IMR-90 (cell line): ENCODE data around the gene PPP2R5A. TPM values are rescaled to one million over a fixed set of nuclear protein-coding genes. Genes with fewer than 3 reads are reported as not detected.

ENCODE experiments used
- ATAC-seq: fragments of 200-7000 bp; cut with Tn5 transposase; 2 replicates; pipeline ENCODE4 v1.9.1; 2020; ENCODE audit warnings: low read depth, mild to moderate bottlenecking, moderate library complexity
- BruUV-seq: library from RNA; stranded (reverse); fragments of 400-500 nt; replicated peaks from 2 replicates; lab custom pipeline; 2021; lab: Mats Ljungman, UMichigan
- CTCF ChIA-PET: fragments of 300-600 bp; formaldehyde crosslinking; extraction: SDS; loops from one replicate; lab custom pipeline; 2021; ENCODE audit warnings: antibody characterized with exemption; lab: Yijun Ruan, JAX
- POLR2A ChIA-PET: fragments of 300-600 bp; sonication (Branson Sonifier 250); formaldehyde crosslinking; loops from one replicate; lab custom pipeline; 2022; ENCODE audit warnings: antibody characterized with exemption; ENCODE audit not compliant: unreplicated experiment; lab: Charles Lee
- DNase-seq: peaks from one replicate; pipeline ENCODE4 v3.0.0; 2013
- H2AFZ ChIP-seq: replicated peaks from 2 replicates; pipeline ENCODE3; 2013; ENCODE audit warnings: low read length, mild to moderate bottlenecking; ENCODE audit not compliant: poor library complexity
- H2AK5ac ChIP-seq: 2 replicates; pipeline ENCODE4 v1.6.1; 2013; ENCODE audit warnings: low read depth, low read length, inconsistent platforms
- H2AK9ac ChIP-seq: replicated peaks from 2 replicates; pipeline ENCODE3; 2013; ENCODE audit warnings: mild to moderate bottlenecking, low read depth, low read length, moderate library complexity; ENCODE audit not compliant: poor library complexity
- H2BK120ac ChIP-seq: 2 replicates; pipeline ENCODE4 v1.6.1; 2013; ENCODE audit warnings: low read depth, low read length, inconsistent platforms
- H2BK15ac ChIP-seq: 3 replicates; pipeline ENCODE4 v1.6.1; 2013; ENCODE audit warnings: low read depth, low read length, inconsistent platforms
- H2BK20ac ChIP-seq: 2 replicates; pipeline ENCODE4 v1.6.1; 2013; ENCODE audit warnings: low read depth, mild to moderate bottlenecking, inconsistent platforms, low read length, moderate library complexity
- H2BK5ac ChIP-seq: 2 replicates; pipeline ENCODE4 v1.6.1; 2013; ENCODE audit warnings: mild to moderate bottlenecking, low read depth, low read length, inconsistent platforms; ENCODE audit not compliant: poor library complexity, severe bottlenecking
- H3K14ac ChIP-seq: replicated peaks from 2 replicates; pipeline ENCODE4 v1.6.1; 2013; ENCODE audit warnings: low read depth, low read length, inconsistent platforms
- H3K18ac ChIP-seq: 2 replicates; pipeline ENCODE4 v1.6.1; 2013; ENCODE audit warnings: low read depth, low read length, control low read depth
- H3K23ac ChIP-seq: 2 replicates; pipeline ENCODE4 v1.6.1; 2013; ENCODE audit warnings: low read depth, low read length, inconsistent platforms
- H3K27ac ChIP-seq: 2 replicates; pipeline ENCODE4 v1.5.1; 2013; ENCODE audit warnings: mild to moderate bottlenecking, control low read depth, low read length; ENCODE audit not compliant: insufficient read depth
- H3K27me3 ChIP-seq: 2 replicates; pipeline ENCODE4 v1.6.1; 2013; ENCODE audit warnings: low read length; ENCODE audit not compliant: control insufficient read depth, insufficient read depth
- H3K36me3 ChIP-seq: 2 replicates; pipeline ENCODE4 v1.6.1; 2013; ENCODE audit warnings: low read length, mixed read lengths; ENCODE audit not compliant: control insufficient read depth, insufficient read depth
- H3K4ac ChIP-seq: 2 replicates; pipeline ENCODE4 v1.6.1; 2013; ENCODE audit warnings: low read depth, low read length, inconsistent platforms
- H3K4me1 ChIP-seq: 2 replicates; pipeline ENCODE4 v1.6.1; 2013; ENCODE audit warnings: low read length, mixed read lengths; ENCODE audit not compliant: control insufficient read depth, insufficient read depth
- H3K4me2 ChIP-seq: 2 replicates; pipeline ENCODE4 v1.6.1; 2013; ENCODE audit warnings: low read depth, mild to moderate bottlenecking, control low read depth, low read length, moderate library complexity
- H3K4me3 ChIP-seq: 2 replicates; pipeline ENCODE4 v1.5.1; 2013; ENCODE audit warnings: low read depth, mild to moderate bottlenecking, control low read depth, low read length, moderate library complexity; ENCODE audit not compliant: insufficient read depth
- H3K56ac ChIP-seq: 2 replicates; pipeline ENCODE4 v1.6.1; 2013; ENCODE audit warnings: low read length, inconsistent platforms; ENCODE audit not compliant: insufficient read depth; ENCODE audit errors: extremely low read depth
- H3K79me1 ChIP-seq, 2 experiments: 2 replicates each; pipeline ENCODE4 v1.6.1; 2013; ENCODE audit warnings: low read length in 2 of 2, inconsistent platforms in 1 of 2, low read depth in 1 of 2
- H3K9ac ChIP-seq: 2 replicates; pipeline ENCODE4 v1.6.1; 2013; ENCODE audit warnings: low read depth, low read length, control low read depth
- H3K9me1 ChIP-seq: 2 replicates; pipeline ENCODE4 v1.6.1; 2013; ENCODE audit warnings: low read length, inconsistent platforms; ENCODE audit not compliant: insufficient read depth
- H3K9me3 ChIP-seq: 2 replicates; pipeline ENCODE4 v1.6.1; 2013; ENCODE audit warnings: low read length; ENCODE audit not compliant: control insufficient read depth, insufficient read depth
- H4K20me1 ChIP-seq: 2 replicates; pipeline ENCODE4 v1.6.1; 2013; ENCODE audit warnings: low read length, inconsistent platforms; ENCODE audit not compliant: insufficient read depth
- H4K5ac ChIP-seq: 2 replicates; pipeline ENCODE4 v1.6.1; 2013; ENCODE audit warnings: mild to moderate bottlenecking, low read depth, low read length, control low read depth
- H4K8ac ChIP-seq, 2 experiments: 2 replicates each; pipeline ENCODE4 v1.6.1; 2013; ENCODE audit warnings: low read depth in 2 of 2, low read length in 2 of 2, control low read depth in 1 of 2, inconsistent platforms in 1 of 2
- H4K91ac ChIP-seq: 2 replicates; pipeline ENCODE4 v1.6.1; 2013; ENCODE audit warnings: low read depth, low read length, inconsistent platforms; ENCODE audit not compliant: insufficient read depth
- MAFK ChIP-seq: IDR thresholded peaks from 2 replicates; pipeline ENCODE4 v1.6.1; 2012; ENCODE audit warnings: low read depth, low read length, improper control_type of control experiment
- POLR2A ChIP-seq: IDR thresholded peaks from 2 replicates; pipeline ENCODE4 v1.6.1; 2012; ENCODE audit warnings: mild to moderate bottlenecking, low read depth, low read length
- SMC3 ChIP-seq: fragments of 150-350 bp; IDR thresholded peaks from 2 replicates; pipeline ENCODE4 v1.6.1; 2016; ENCODE audit warnings: low read depth, mild to moderate bottlenecking, antibody characterized with exemption, low read length, moderate library complexity
- WGBS, 2 experiments: methylation state at CpG; one replicate each; pipeline versions ENCODE4 v1.1.5 to v1.1.7; 2013; ENCODE audit warnings: missing lambda C conversion rate in 2 of 2; ENCODE audit not compliant: insufficient read length in 1 of 2; ENCODE audit errors: extremely low coverage in 2 of 2; 5-methylcytosine and 5-hydroxymethylcytosine counted together
- dilution Hi-C: fragments of 300-500 bp; cut with HindIII; formaldehyde crosslinking; loops from one replicate; pipeline ENCODE4 v1.14.3; 2018; ENCODE audit warnings: low sequenced_read_pairs; ENCODE audit not compliant: unreplicated experiment
- in situ Hi-C: fragments of 300-500 bp; cut with MboI; formaldehyde crosslinking; loops from 3 replicates; pipeline ENCODE4 v1.14.3; 2019; ENCODE audit warnings: low sequenced_read_pairs, inconsistent platforms, mixed read lengths
- intact Hi-C: fragments of 100-400 bp; cut with micrococcal nuclease; formaldehyde crosslinking; loops from 2 replicates; pipeline ENCODE4 v1.10.0; 2022
- polyA plus RNA-seq, 3 experiments: library from polyadenylated mRNA; depleted of rRNA; stranded (reverse); fragments of >200 nt; gene quantifications; 2 replicates each; pipeline ENCODE4 v1.2.3, GENCODE V29; 2012; ENCODE audit warnings: low replicate concordance in 1 of 3
- total RNA-seq: library from RNA; depleted of rRNA; stranded (reverse); fragments of >200 nt; gene quantifications from 2 replicates; pipeline ENCODE4 v1.2.3, GENCODE V29; 2012
- TF ChIP-seq, protein P1 (sequence below): fragments of 150-350 bp; IDR thresholded peaks from 2 replicates; pipeline ENCODE4 v1.6.1; 2017; ENCODE audit warnings: mild to moderate bottlenecking, antibody characterized with exemption, low read length, low read depth

PPP2R5A gene
- total and polyA plus RNA-seq, 2 of the 4 experiments (the other 2 are of a cell fraction): 8.4 to 12.6 TPM

GRCh38 chr1:212353181-212353580 lies 68.0 kb downstream of the PPP2R5A start:
- in situ Hi-C loops: loop anchor here (25.0 kb wide), 1 partner anchor 666 kb away; the partner anchor contains the start of gene NEK2

More at GRCh38 chr1:212353181-212353580, 68.0 kb downstream of the PPP2R5A start:
- no peak for TF ChIP-seq MAFK
- TF ChIP-seq, protein P1, sequence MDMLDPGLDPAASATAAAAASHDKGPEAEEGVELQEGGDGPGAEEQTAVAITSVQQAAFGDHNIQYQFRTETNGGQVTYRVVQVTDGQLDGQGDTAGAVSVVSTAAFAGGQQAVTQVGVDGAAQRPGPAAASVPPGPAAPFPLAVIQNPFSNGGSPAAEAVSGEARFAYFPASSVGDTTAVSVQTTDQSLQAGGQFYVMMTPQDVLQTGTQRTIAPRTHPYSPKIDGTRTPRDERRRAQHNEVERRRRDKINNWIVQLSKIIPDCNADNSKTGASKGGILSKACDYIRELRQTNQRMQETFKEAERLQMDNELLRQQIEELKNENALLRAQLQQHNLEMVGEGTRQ: no peak
- no peak for TF ChIP-seq SMC3
- TF ChIP-seq POLR2A: no peak
- peaks cover 14% of the 10 kb centered on the region for H3K36me3 ChIP-seq
- no peak overlapping the region for H2AFZ ChIP-seq
- H2AK9ac ChIP-seq: no peak overlapping the region
- H3K18ac ChIP-seq: no peak overlapping the region
- POLR2A ChIA-PET: no interaction called here
- H3K79me1 ChIP-seq: no peaks in the 10 kb centered on the region; a peak in 1 of 4 replicates
- H3K27ac ChIP-seq: no peak overlapping the region
- H2AK5ac ChIP-seq: no peak overlapping the region
- H4K20me1 ChIP-seq: no peaks in the 10 kb centered on the region
- H3K9me3 ChIP-seq: no peaks in the 10 kb centered on the region
- dilution Hi-C loops (no loop called here), intact Hi-C loops (no loop called here)
- no peak overlapping the region for H2BK5ac ChIP-seq
- no peak overlapping the region for H3K9ac ChIP-seq
- H2BK120ac ChIP-seq: no peak overlapping the region
- no peak overlapping the region for H3K23ac ChIP-seq
- no peak overlapping the region for H3K4me2 ChIP-seq
- H4K91ac ChIP-seq: no peak overlapping the region
- no peak overlapping the region for H2BK15ac ChIP-seq
- ATAC-seq (no peak), DNase-seq (no peak)
- no peak overlapping the region for H4K8ac ChIP-seq
- peaks cover 4% of the 10 kb centered on the region for H3K9me1 ChIP-seq
- no peak overlapping the region for H3K4me3 ChIP-seq
- no peak overlapping the region for H4K5ac ChIP-seq
- H3K27me3 ChIP-seq: no peaks in the 10 kb centered on the region
- peaks cover 5% of the 10 kb centered on the region for H3K4me1 ChIP-seq
- H3K14ac ChIP-seq: no peak overlapping the region
- no peak overlapping the region for H3K4ac ChIP-seq
- no peak overlapping the region for H3K56ac ChIP-seq
- BruUV-seq: no TSS peak
- CTCF ChIA-PET: interaction anchor here (1.1 kb wide), 1 partner anchor 282 kb away, joined by 3 read pairs; no protein-coding TSS in a partner anchor
- no CpG with 5 or more reads among the region's 2 CpGs for WGBS, 2 experiments
- H2BK20ac ChIP-seq: no peak overlapping the region
